Measurements from ENCODE around the gene CKAP2L. TPM values are rescaled to one million over a fixed set of nuclear protein-coding genes. Genes with fewer than 3 reads are reported as not detected.
A peak's percentile ranks its signal among the peaks of the same experiment; 100 is the strongest.

Gene CKAP2L
- total RNA-seq, 1 donor from 2014 or later: 0.30 TPM

GRCh38 chr2:112694182-112694581 is 70.2 kb downstream of the CKAP2L start:
- no peak for ATAC-seq (ENCODE audit: poor library complexity)
- intact Hi-C loops (cut with DNase I): no loop called here
- no peak for DNase-seq

GRCh38 chr2:112693596-112693995 is 70.8 kb downstream of the CKAP2L start:
- DNase-seq: no peak
- no peak for ATAC-seq (ENCODE audit: poor library complexity)
- intact Hi-C loops (cut with DNase I): no loop called here

GRCh38 chr2:112692918-112693317 is 71.5 kb downstream of the CKAP2L start:
- intact Hi-C loops (cut with DNase I): no loop called here
- no peak for ATAC-seq (ENCODE audit: poor library complexity)
- no peak for DNase-seq

- intact Hi-C loops (cut with DNase I): no loop called here
- ATAC-seq (ENCODE audit: poor library complexity): peak; percentile 58
- DNase-seq: peak; percentile 49
These were observed 71.9 kb downstream of the CKAP2L start for GRCh38 chr2:112692495-112692911.

- intact Hi-C loops (cut with DNase I): loop anchor here (2.0 kb wide), 1 partner anchor 65 kb away; no protein-coding TSS in a partner anchor
- no peak for ATAC-seq (ENCODE audit: poor library complexity)
These were observed 72.5 kb downstream of the CKAP2L start for GRCh38 chr2:112691881-112692281.

GRCh38 chr2:112690853-112691401 is 73.5 kb downstream of the CKAP2L start:
- ATAC-seq (ENCODE audit: poor library complexity) (peak; percentile 85), DNase-seq (peak; percentile 74)
- intact Hi-C loops (cut with DNase I): loop anchor here (2.0 kb wide), 1 partner anchor 64 kb away; no protein-coding TSS in a partner anchor

More at GRCh38 chr2:112691881-112692281, 72.5 kb downstream of the CKAP2L start:
- no peak for DNase-seq

DNA sequence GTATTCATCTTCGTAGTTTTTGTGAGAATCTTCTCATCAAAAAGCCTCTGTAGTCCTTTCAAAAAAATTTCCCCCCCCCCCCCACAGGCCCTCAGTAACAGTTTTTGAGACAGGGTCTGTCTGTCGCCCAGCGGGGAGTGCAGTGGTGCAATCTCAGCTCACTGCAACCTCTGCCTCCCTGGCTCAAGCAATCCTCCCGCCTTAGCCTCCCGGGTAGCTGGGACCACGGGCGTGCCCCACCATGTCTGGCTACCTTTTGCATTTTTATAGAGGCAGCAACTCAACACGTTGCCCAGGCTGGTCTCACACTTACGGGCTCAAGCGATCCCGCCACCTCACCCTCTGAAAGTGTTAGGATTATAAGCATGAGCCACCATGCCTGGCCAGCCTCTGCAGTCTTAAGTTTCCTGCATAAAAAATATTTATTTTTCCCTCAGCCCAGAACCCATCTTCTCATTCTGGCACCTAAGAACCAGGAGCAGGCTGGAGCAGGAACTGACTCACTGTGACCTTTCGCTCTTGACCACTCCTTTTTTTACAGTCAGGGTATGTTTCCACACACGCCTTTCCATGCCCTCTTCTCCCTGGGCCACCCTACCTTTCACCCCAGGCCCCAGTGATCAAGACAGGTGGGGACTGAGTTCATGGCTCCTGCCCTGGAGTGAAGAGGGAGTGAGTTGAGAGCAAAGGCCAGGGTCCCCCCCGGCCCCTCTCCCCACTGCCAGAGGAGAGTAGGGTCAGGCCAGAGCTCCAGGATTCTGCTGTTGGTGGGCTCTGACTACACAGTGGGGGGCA is 76.1 kb downstream of the CKAP2L start:
- intact Hi-C loops (cut with DNase I): no loop called here
- ATAC-seq (ENCODE audit: poor library complexity): no peak

GRCh38 chr2:112687522-112687921 is 76.9 kb downstream of the CKAP2L start:
- ATAC-seq (ENCODE audit: poor library complexity) (no peak), DNase-seq (no peak)
- intact Hi-C loops (cut with DNase I): no loop called here

More for the DNA sequence above, 76.1 kb downstream of the CKAP2L start:
- DNase-seq: no peak

Other genes starting within 250 kb of the CKAP2L start
- gene POLR1B, start 222.1 kb downstream of the CKAP2L start, total RNA-seq: 9.1 TPM
- gene CHCHD5, start 180.0 kb downstream of the CKAP2L start, total RNA-seq: 18.7 TPM
- 9.7 TPM for gene SLC20A1, start 118.7 kb downstream of the CKAP2L start, total RNA-seq
- not detected for gene NT5DC4, start 43.6 kb downstream of the CKAP2L start, total RNA-seq
- gene IL1A, start 19.9 kb upstream of the CKAP2L start, total RNA-seq: not detected
- gene IL1B, start 72.2 kb upstream of the CKAP2L start, total RNA-seq: 0.30 TPM
- not detected for gene IL37, start 146.6 kb upstream of the CKAP2L start, total RNA-seq
- gene IL36G, start 213.4 kb upstream of the CKAP2L start, total RNA-seq: not detected
- gene IL36A, start 240.8 kb upstream of the CKAP2L start, total RNA-seq: not detected